ENCODE measurements around the gene PDE4D. TPM values are rescaled to one million over a fixed set of nuclear protein-coding genes. Genes with fewer than 3 reads are reported as not detected.

Gene PDE4D
- total and polyA plus RNA-seq, 12 donors: 1.2 to 18.9 (median 2.1) TPM

- no peaks in the 10 kb centered on the region for H3K9me3 ChIP-seq (replicated peaks in 1 of 3)
- no peak for DNase-seq
- H3K36me3 ChIP-seq (replicated peaks in 1 of 2): no peaks in the 10 kb centered on the region
- intact Hi-C loops (cut with DNase I): loop anchor here (10.0 kb wide), 1 partner anchor 143 kb away; no protein-coding TSS in a partner anchor
- no peak for TF ChIP-seq CTCF (IDR thresholded peaks at IDR 0.05)
- TF ChIP-seq POLR2A (IDR thresholded peaks at IDR 0.05): no peak
- WGBS, 4 donors: 79 to 86% (median 82%) methylated on average over 3 of the region's 3 CpGs
- H3K4me1 ChIP-seq (replicated peaks in 1 of 2): no peaks in the 10 kb centered on the region
- no peak overlapping the region for H3K27ac ChIP-seq
- no peaks in the 10 kb centered on the region for H3K27me3 ChIP-seq
- no peak overlapping the region for H3K4me3 ChIP-seq
Observed at GRCh38 chr5:59177644-59178043, 715.9 kb downstream of the PDE4D start.

GRCh38 chr5:59174248-59174844 lies 719.2 kb downstream of the PDE4D start:
- TF ChIP-seq CTCF (IDR thresholded peaks at IDR 0.05) (peak; percentile 38 to 76 (median 64)), POLR2A (IDR thresholded peaks at IDR 0.05) (no peak)
- Histone ChIP-seq H3K27me3 (no peaks in the 10 kb centered on the region), H3K27ac (no peak overlapping the region), H3K4me1 (replicated peaks in 1 of 2) (no peaks in the 10 kb centered on the region), H3K36me3 (replicated peaks in 1 of 2) (no peaks in the 10 kb centered on the region), H3K4me3 (no peak overlapping the region), H3K9me3 (replicated peaks in 1 of 3) (no peaks in the 10 kb centered on the region)
- WGBS, 4 donors: 33 to 43% (median 40%) methylated on average over 5 of the region's 5 CpGs
- intact Hi-C loops (cut with DNase I): loop anchor here (10.0 kb wide), 1 partner anchor 140 kb away; no protein-coding TSS in a partner anchor
- peak in 5 of 7 donors; percentile 18 to 57 (median 24) for DNase-seq

DNA sequence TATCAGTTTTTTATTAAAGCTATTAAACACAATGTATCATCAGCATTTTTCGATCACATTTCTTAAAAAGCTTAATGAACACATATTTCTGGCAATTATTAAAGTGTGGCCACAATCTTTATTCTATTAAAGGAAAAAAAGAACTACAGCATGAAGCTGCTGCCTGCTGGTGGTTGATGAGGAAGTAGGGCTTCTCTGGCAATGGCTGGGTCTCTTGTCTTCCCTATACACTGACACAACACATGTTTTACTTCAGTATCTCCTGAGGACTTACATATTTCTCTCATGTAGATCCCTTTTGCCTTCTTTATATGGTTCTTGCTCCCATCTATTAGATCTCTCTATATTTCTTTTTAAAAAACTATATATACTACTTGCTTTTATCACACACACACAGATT lies 719.9 kb downstream of the PDE4D start:
- no peaks in the 10 kb centered on the region for H3K27me3 ChIP-seq
- H3K4me3 ChIP-seq: no peak overlapping the region
- 84 to 93% (median 91%) methylated on average over 1 of the region's 1 CpG for WGBS, 4 donors
- no peaks in the 10 kb centered on the region for H3K9me3 ChIP-seq (replicated peaks in 1 of 3)
- no peak overlapping the region for H3K27ac ChIP-seq
- no peaks in the 10 kb centered on the region for H3K36me3 ChIP-seq (replicated peaks in 1 of 2)
- intact Hi-C loops (cut with DNase I): loop anchor here (10.0 kb wide), 1 partner anchor 139 kb away; no protein-coding TSS in a partner anchor
- DNase-seq: no peak
- TF ChIP-seq POLR2A (IDR thresholded peaks at IDR 0.05) (no peak), CTCF (IDR thresholded peaks at IDR 0.05) (no peak)
- no peaks in the 10 kb centered on the region for H3K4me1 ChIP-seq (replicated peaks in 1 of 2)

- Histone ChIP-seq H3K4me3 (no peak overlapping the region), H3K4me1 (replicated peaks in 1 of 2) (no peaks in the 10 kb centered on the region), H3K27me3 (no peaks in the 10 kb centered on the region), H3K9me3 (replicated peaks in 1 of 3) (no peaks in the 10 kb centered on the region), H3K36me3 (replicated peaks in 1 of 2) (no peaks in the 10 kb centered on the region), H3K27ac (no peak overlapping the region)
- 57 to 93% (median 83%) methylated on average over 2 of the region's 2 CpGs for WGBS, 4 donors
- TF ChIP-seq CTCF (IDR thresholded peaks at IDR 0.05) (no peak), POLR2A (IDR thresholded peaks at IDR 0.05) (no peak)
- intact Hi-C loops (cut with DNase I): loop anchor here (10.0 kb wide), 1 partner anchor 136 kb away; no protein-coding TSS in a partner anchor
- DNase-seq: no peak
Observed at GRCh38 chr5:59171131-59171530, 722.4 kb downstream of the PDE4D start.
